ENCODE data around the gene QPRT. TPM values are rescaled to one million over a fixed set of nuclear protein-coding genes. Genes with fewer than 3 reads are reported as not detected.

QPRT gene
- total and polyA plus RNA-seq, 2 of the 13 experiments (the other 11 are each of a cell fraction or from before 2014, with no cell fraction given), result 130 to 218 TPM

DNA sequence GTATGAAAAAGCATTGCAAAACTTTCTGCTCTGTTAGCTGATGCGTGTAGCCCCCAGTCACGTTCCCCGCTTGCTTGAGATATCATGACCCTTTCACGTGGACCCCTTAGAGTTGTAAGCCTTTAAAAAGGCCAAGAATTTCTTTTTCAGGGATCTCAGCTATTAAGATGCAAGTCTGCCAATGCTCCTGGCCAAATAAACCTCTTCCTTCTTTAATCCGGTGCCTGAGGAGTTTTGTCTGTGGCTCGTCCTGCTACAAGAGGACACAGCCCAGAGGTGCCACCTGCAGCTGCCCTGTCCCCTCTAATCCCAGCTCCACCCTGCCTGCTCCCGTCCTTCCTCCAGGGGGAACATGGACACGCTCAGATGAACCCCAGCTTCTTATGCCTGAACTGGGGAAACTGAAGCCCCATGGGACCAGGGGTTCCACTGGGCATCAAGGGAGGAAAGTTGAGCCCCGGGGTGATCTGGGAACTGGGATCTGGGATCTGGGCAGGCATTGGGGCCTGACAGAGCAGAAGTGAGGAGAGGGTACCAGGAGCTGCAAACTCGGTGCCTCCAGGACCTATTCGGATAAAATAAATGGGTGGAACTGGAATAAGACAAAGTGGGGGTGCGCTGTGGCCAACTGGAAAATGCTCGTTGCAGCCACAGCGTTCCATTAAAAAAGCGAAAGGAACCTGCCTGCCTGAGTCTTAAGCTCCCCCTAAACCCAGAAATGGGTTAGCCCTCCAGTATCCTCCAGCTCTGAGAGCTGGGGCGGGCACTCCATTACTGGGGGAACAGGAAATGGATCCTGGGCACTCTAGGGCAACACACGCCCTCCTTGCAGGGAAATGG is 19.7 kb downstream of the QPRT start:
- Histone ChIP-seq H4K20me1 (ENCODE audit: insufficient read depth, low read length) (peaks cover 8% of the 10 kb centered on the region), H3K27me3 (ENCODE audit: control insufficient read depth in 1 of 2, insufficient read depth in 2 of 2, low read length in 2 of 2) (peaks cover 0 to 4% of the 10 kb centered on the region in 2 experiments; a peak in 1 of 5 replicates), H3K4me2 (ENCODE audit: low read depth, low read length) (no peak overlapping the region), H3K27ac (ENCODE audit: extremely low read length, insufficient read depth, low read length) (no peak overlapping the region), H3K4me1 (ENCODE audit: insufficient read depth, low read length) (peaks cover 19% of the 10 kb centered on the region), H3K36me3 (replicated peaks in 1 of 2; ENCODE audit: control insufficient read depth in 1 of 2, insufficient read depth in 2 of 2, low read length in 2 of 2) (peaks cover 11 to 19% of the 10 kb centered on the region in 2 experiments; a peak in 4 of 5 replicates), H2AFZ (ENCODE audit: low read length) (no peak overlapping the region), H3K4me3 (replicated peaks in 1 of 3; ENCODE audit: insufficient read depth in 1 of 3, low read depth in 2 of 3, low read length in 3 of 3) (no peak overlapping the region), H3K9ac (ENCODE audit: insufficient read depth, low read depth, low read length) (no peak overlapping the region), H3K9me3 (ENCODE audit: low read length) (no peaks in the 10 kb centered on the region), H3K79me2 (ENCODE audit: insufficient read depth, low read length) (peaks cover 3% of the 10 kb centered on the region)
- ChIA-PET CTCF (ENCODE audit: low intra/inter-chr PET ratio, low total read pairs) (interaction anchor here (2.7 kb wide), 1 partner anchor 334 kb away, joined by 11 read pairs; no protein-coding TSS in a partner anchor), POLR2A (interaction anchor here (2.3 kb wide), 1 partner anchor 20 kb away, joined by 11 read pairs; the partner anchor contains the start of gene QPRT)
- FAIRE-seq (no peak), ATAC-seq (peak; percentile 6; the same call in 1 of the 3 replicates), DNase-seq (ENCODE audit: low spot score) (no peak)
- in situ Hi-C loops (cut with HindIII; ENCODE audit: extremely low pct_ligation_motif_present, low pct_unique_long_range_greater_than_20kb) (loop anchor here (10.0 kb wide), 1 partner anchor 336 kb away; the partner anchor contains the start of gene TLCD3B), intact Hi-C loops (cut with micrococcal nuclease; ENCODE audit: unreplicated experiment) (no loop called here)
- BruUV-seq (replicated peaks), result no TSS peak
- WGBS (ENCODE audit: low lambda C conversion rate), result 91% methylated on average over 17 of the region's 17 CpGs
- TF ChIP-seq KDM2A (CRISPR knock-in tag; IDR thresholded peaks at IDR 0.05; ENCODE audit: borderline replicate concordance, low read depth), result 0 out of 2 replicates have a peak, but pooled peaks have one; percentile 8
- no peak for TF ChIP-seq ZFP1 (CRISPR knock-in tag; IDR thresholded peaks at IDR 0.05)
- 0 out of 2 replicates have a peak, but pooled peaks have one; percentile 1 for TF ChIP-seq NCOA5 (CRISPR knock-in tag; IDR thresholded peaks at IDR 0.05)
- peak; percentile 52 for TF ChIP-seq POLR2AphosphoS5 (IDR thresholded peaks at IDR 0.05; ENCODE audit: low read depth, low read length)
- peak; percentile 26 for TF ChIP-seq MED8 (CRISPR knock-in tag; IDR thresholded peaks at IDR 0.05; ENCODE audit: insufficient replicate concordance)
- no peak for TF ChIP-seq SMAD1 (CRISPR knock-in tag; IDR thresholded peaks at IDR 0.05; ENCODE audit: borderline replicate concordance, low read depth)
- TF ChIP-seq KDM4B (CRISPR knock-in tag; IDR thresholded peaks at IDR 0.05), result no peak
- no peak for TF ChIP-seq MTF2 (CRISPR knock-in tag; IDR thresholded peaks at IDR 0.05; ENCODE audit: borderline replicate concordance)
- TF ChIP-seq MEF2D (CRISPR knock-in tag; IDR thresholded peaks at IDR 0.05), result 0 out of 2 replicates have a peak, but pooled peaks have one; percentile 23
- TF ChIP-seq PAF1 (CRISPR knock-in tag; IDR thresholded peaks at IDR 0.05), result peak; percentile 35; the same call in 1 of the 2 replicates
- peak; percentile 76 for TF ChIP-seq AGO2 (optimal IDR thresholded peaks at IDR 0.05; ENCODE audit: low read depth, low read length)
- TF ChIP-seq ADNP (CRISPR knock-in tag; IDR thresholded peaks at IDR 0.05), result no peak
- TF ChIP-seq ZNF577 (CRISPR knock-in tag; IDR thresholded peaks at IDR 0.05; ENCODE audit: borderline replicate concordance, low read depth), result no peak
- peak; percentile 92 for TF ChIP-seq RBM22 (optimal IDR thresholded peaks at IDR 0.05; ENCODE audit: low read length)
- TF ChIP-seq MED1 (CRISPR knock-in tag; IDR thresholded peaks at IDR 0.05), result no peak
- TF ChIP-seq, protein P1, sequence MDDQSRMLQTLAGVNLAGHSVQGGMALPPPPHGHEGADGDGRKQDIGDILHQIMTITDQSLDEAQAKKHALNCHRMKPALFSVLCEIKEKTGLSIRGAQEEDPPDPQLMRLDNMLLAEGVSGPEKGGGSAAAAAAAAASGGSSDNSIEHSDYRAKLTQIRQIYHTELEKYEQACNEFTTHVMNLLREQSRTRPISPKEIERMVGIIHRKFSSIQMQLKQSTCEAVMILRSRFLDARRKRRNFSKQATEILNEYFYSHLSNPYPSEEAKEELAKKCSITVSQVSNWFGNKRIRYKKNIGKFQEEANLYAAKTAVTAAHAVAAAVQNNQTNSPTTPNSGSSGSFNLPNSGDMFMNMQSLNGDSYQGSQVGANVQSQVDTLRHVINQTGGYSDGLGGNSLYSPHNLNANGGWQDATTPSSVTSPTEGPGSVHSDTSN (CRISPR knock-in tag; IDR thresholded peaks at IDR 0.05; ENCODE audit: borderline replicate concordance), result no peak
- TF ChIP-seq ZNF329 (CRISPR knock-in tag; IDR thresholded peaks at IDR 0.05; ENCODE audit: low read depth), result no peak
- TF ChIP-seq ZNF138 (CRISPR knock-in tag; IDR thresholded peaks at IDR 0.05; ENCODE audit: low read depth), result no peak
- no peak for TF ChIP-seq ESRRA (CRISPR knock-in tag; IDR thresholded peaks at IDR 0.05; ENCODE audit: low read depth)
- TF ChIP-seq GATAD1 (CRISPR knock-in tag; IDR thresholded peaks at IDR 0.05), result no peak
- no peak for TF ChIP-seq ZNF652 (CRISPR knock-in tag; IDR thresholded peaks at IDR 0.05; ENCODE audit: borderline replicate concordance, low read depth)
- TF ChIP-seq FOXO1 (CRISPR knock-in tag; IDR thresholded peaks at IDR 0.05), result no peak
- no peak for TF ChIP-seq ZNF644 (CRISPR knock-in tag; IDR thresholded peaks at IDR 0.05; ENCODE audit: low read depth)
- TF ChIP-seq MBD4 (IDR thresholded peaks at IDR 0.05; ENCODE audit: borderline replicate concordance, low read length), result no peak
- no peak for TF ChIP-seq ZNF124 (CRISPR knock-in tag; IDR thresholded peaks at IDR 0.05)
- TF ChIP-seq ZBTB21 (CRISPR knock-in tag; IDR thresholded peaks at IDR 0.05), result no peak
- TF ChIP-seq HDAC1 (CRISPR knock-in tag; IDR thresholded peaks at IDR 0.05), result no peak
